ENCODE data around the gene WNT1. TPM values are rescaled to one million over a fixed set of nuclear protein-coding genes. Genes with fewer than 3 reads are reported as not detected.

Gene WNT1
- polyA plus RNA-seq, 1 experiment = not detected

DNA sequence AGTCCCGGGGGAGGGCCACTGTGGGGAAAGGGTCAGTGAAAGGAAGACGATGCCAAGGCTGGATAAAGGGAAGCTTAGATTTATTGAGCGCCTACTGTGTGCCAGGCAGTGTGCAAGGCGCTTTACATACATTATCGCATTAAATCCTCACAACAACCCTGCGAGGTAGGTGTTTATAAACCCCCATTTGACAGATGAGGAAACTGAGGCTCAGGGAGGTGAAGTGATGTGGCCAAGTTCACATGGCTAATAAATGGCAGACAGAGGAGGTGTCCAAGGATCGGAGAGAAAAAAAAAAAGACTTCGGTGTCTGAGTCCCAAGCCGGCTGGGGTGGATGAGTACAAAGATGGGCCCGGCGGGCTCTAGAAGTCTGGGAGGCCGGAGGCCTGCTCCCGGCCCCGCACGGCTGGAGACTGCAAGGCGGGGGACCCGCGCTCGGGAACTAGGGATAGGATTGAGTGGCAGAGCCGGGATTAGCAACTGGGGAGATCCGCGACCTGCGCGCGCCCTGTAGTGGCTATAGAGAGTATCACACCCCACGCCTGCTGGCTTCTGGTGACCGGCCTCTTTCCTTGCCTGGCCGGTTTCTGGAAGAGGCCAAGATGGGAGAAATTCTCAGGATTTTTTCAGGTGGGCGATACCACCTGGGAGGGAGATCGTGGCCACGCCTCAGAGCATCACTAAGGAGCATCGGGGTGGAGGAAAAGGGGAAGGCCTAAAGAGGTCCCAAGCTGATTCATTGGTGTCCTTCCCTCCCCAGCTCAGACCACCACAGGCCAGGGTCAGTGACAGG lies 17.2 kb downstream of the WNT1 start:
- POLR2A ChIA-PET = no interaction called here

DNA sequence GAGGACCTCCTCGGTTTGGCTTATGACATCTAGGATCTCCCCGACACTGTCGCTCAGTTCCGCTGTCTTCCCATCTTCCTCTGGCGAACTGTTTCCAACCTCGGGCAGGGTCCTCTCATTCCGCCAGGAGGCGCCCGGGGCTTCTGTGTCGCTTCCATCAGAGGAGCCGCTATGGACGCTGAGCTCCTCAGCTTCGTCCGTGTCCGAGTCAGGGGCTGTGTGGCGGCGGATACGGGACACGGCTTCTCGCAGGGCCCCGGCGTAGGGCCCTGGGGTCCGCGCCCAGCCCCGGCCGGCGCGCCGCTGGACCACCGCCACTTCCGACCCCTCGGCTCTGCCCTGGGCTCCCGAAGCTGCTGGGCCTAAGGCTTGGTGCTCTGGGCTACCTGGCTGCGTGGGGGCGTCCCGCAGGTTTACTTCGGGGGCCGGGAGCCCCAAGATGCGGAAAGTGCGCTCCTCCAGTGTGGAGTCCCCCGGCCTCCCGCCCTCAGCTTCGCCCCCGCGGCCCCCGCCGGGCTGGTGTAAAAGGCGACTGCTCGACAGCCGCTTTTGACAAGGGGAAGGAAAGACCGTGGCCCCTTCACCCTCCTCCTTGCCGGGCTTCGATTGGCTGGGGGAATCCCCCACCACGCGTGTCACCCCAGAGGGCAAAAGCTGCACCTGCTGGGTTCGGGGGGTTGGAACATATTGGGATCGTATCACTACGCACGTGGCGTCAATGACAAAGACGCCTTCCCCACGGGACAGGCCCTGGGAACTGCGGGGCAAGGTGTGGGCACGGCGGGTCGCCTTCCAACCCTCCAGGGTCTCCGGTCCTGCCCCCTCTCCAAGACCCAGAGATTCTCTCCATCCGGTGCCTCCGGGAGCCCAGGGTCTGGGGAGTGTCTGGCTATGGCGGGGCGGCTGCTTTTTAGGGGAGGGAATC lies 18.9 kb downstream of the WNT1 start:
- no peak for DNase-seq (ENCODE audit: low read depth)
- ChIA-PET CTCF (interaction anchor here (0.7 to 27.0 kb wide), 22 partner anchors 9 to 238 kb away, joined by 3 to 757 read pairs (median 6); partner anchors contain the start of genes ARF3, DDX23, FKBP11 and PRKAG1), POLR2A (no interaction called here)
- TF ChIP-seq, protein P1, sequence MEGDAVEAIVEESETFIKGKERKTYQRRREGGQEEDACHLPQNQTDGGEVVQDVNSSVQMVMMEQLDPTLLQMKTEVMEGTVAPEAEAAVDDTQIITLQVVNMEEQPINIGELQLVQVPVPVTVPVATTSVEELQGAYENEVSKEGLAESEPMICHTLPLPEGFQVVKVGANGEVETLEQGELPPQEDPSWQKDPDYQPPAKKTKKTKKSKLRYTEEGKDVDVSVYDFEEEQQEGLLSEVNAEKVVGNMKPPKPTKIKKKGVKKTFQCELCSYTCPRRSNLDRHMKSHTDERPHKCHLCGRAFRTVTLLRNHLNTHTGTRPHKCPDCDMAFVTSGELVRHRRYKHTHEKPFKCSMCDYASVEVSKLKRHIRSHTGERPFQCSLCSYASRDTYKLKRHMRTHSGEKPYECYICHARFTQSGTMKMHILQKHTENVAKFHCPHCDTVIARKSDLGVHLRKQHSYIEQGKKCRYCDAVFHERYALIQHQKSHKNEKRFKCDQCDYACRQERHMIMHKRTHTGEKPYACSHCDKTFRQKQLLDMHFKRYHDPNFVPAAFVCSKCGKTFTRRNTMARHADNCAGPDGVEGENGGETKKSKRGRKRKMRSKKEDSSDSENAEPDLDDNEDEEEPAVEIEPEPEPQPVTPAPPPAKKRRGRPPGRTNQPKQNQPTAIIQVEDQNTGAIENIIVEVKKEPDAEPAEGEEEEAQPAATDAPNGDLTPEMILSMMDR (IDR thresholded peaks at IDR 0.05; ENCODE audit: insufficient read depth, low read depth, low read length) = peak; percentile 88
- peaks cover 4% of the 10 kb centered on the region for H3K36me3 ChIP-seq (ENCODE audit: control insufficient read depth, insufficient read depth, low read length)
- peaks cover 7% of the 10 kb centered on the region for H3K27me3 ChIP-seq (ENCODE audit: control insufficient read depth, insufficient read depth, low read length)
- H3K4me3 ChIP-seq (ENCODE audit: low read depth, low read length) = 0 out of 2 replicates have a peak overlapping the region, but pooled peaks have one; percentile 10

More for the DNA sequence above, 17.2 kb downstream of the WNT1 start:
- Histone ChIP-seq H3K4me3 (ENCODE audit: low read depth, low read length) (no peak overlapping the region), H3K27me3 (ENCODE audit: control insufficient read depth, insufficient read depth, low read length) (peaks cover 9% of the 10 kb centered on the region), H3K36me3 (ENCODE audit: control insufficient read depth, insufficient read depth, low read length) (no peaks in the 10 kb centered on the region)
- CTCF ChIA-PET = interaction anchor here (0.6 to 27.0 kb wide), 16 partner anchors 11 to 145 kb away, joined by 3 to 757 read pairs (median 7); partner anchors contain the start of genes ARF3, DDX23, FKBP11 and PRKAG1
- TF ChIP-seq, protein P1 (IDR thresholded peaks at IDR 0.05; ENCODE audit: insufficient read depth, low read depth, low read length) = peak; percentile 83
- no peak for DNase-seq (ENCODE audit: low read depth)

DNA sequence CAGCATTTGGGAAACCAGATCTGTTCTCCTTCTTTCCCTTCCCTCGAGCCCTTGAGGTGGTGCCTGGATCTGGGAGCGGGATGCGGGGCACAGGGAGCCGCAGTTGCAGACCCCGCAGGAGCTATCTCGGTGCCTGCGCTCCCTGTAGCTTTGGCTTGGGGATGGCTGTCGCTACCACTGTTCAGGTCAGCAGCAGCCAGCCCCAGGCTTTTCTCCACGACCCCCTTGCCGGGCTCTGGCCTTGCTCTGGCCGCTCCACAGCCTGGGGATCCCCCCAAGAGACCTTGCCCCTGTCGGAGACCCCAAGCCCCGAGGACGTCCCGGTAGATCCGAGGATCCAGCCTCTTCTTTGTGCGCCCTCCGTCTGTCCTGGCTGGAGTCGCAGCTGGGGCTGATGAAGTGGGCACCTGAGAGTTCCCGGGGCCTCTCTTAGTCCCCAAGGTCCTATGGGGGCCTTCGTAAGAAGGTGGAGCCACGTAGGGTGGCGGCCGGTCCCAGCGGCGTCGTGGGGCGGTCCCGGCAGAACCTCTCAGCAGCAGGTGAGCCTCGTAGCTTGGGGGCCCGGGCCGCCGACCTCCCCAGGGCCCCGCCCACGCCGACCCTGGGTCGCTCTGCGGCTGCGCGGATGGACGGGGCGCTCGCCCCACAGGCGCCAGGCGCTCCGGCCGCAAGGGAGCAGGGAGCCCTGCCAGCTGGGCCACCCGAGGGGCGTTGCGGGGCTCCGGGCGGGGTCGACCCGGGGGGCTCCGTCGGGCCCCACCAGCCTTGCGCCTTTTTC lies 19.8 kb downstream of the WNT1 start:
- no peak for DNase-seq (ENCODE audit: low read depth)
- POLR2A ChIA-PET = no interaction called here

DNA sequence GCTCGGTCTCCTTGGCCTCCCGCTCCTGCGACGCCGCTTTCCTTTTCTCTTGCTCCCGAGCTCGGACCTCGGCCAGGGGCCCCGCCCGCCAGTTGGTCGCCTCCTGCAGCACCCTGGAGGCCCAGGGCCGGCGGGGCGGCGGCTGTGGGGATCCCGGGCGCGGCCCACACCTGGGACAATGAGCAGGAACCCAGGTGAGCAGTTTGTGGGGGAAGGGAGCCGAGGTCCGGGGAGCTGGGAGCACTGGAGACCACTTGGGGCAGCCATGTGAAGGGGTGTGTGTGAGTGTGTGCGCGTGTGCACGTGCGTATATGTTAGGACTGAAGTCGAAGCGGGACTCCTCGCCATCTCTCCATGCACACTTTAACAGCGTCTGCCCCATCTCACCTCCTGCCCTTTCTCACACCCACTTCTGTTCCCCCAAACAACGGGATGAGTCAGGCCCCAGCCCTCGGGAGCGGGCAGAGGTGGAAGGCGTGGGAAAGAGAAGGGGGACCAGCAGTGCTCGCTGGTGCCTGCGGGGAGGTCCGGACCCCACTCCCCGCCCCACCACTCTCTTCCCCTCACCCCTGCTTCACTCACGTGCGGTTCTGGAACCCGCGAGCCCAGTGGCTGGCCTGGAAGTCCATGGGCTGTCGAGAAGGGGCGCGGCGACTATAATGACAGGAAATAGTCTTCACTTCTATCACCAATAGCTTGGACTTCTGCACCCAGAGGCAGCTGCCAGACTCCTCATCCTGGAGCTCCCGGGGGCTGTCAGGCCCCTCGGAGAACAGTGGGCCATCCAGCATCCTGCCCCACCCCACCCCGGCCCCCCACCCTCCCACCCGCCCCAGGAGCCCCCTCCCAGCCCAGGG lies 20.6 kb downstream of the WNT1 start:
- peaks cover 15% of the 10 kb centered on the region for H3K36me3 ChIP-seq (ENCODE audit: control insufficient read depth, insufficient read depth, low read length)
- CTCF ChIA-PET = interaction anchor here (0.6 to 27.0 kb wide), 13 partner anchors 7 to 237 kb away, joined by 3 to 757 read pairs (median 8); partner anchors contain the start of genes DDX23, PRKAG1, WNT1 and WNT10B
- DNase-seq (ENCODE audit: low read depth) = no peak
- H3K4me3 ChIP-seq (ENCODE audit: low read depth, low read length) = peak overlapping the region; percentile 33
- TF ChIP-seq, protein P1 (IDR thresholded peaks at IDR 0.05; ENCODE audit: insufficient read depth, low read depth, low read length) = no peak
- POLR2A ChIA-PET = interaction anchor here (0.5 kb wide), 1 partner anchor 267 kb away, joined by 4 read pairs; no protein-coding TSS in a partner anchor
- H3K27me3 ChIP-seq (ENCODE audit: control insufficient read depth, insufficient read depth, low read length) = peaks cover 4% of the 10 kb centered on the region; the same call in 1 of the 2 replicates

More for the DNA sequence above, 19.8 kb downstream of the WNT1 start:
- Histone ChIP-seq H3K36me3 (ENCODE audit: control insufficient read depth, insufficient read depth, low read length) (peaks cover 8% of the 10 kb centered on the region), H3K27me3 (ENCODE audit: control insufficient read depth, insufficient read depth, low read length) (peaks cover 5% of the 10 kb centered on the region), H3K4me3 (ENCODE audit: low read depth, low read length) (peak overlapping the region; percentile 33)
- TF ChIP-seq, protein P1 (IDR thresholded peaks at IDR 0.05; ENCODE audit: insufficient read depth, low read depth, low read length) = no peak
- CTCF ChIA-PET = interaction anchor here (0.6 to 27.0 kb wide), 15 partner anchors 8 to 238 kb away, joined by 3 to 757 read pairs (median 9); partner anchors contain the start of genes DDX23, FKBP11, PRKAG1 and WNT1
